Endothelial cell of umbilical vein (primary cell): ENCODE data around the gene ETDB. TPM values are rescaled to one million over a fixed set of nuclear protein-coding genes. Genes with fewer than 3 reads are reported as not detected.

Source experiments
- BruUV-seq: library from RNA; stranded (reverse); fragments of 400-500 nt; replicated peaks from 2 replicates; lab custom pipeline; 2021; lab: Mats Ljungman, UMichigan
- CTCF ChIA-PET: fragments of 300-600, 350-600 bp; sonication (Branson Sonifier 250); formaldehyde crosslinking; loops from one replicate; lab custom pipeline; 2021; ENCODE audit warnings: antibody characterized with exemption, inconsistent platforms; lab: Charles Lee
- POLR2A ChIA-PET: fragments of 300-600, 350-600 bp; sonication (Branson Sonifier 250); formaldehyde crosslinking; loops from one replicate; lab custom pipeline; 2021; ENCODE audit warnings: antibody characterized with exemption, inconsistent platforms; lab: Charles Lee
- DNase-seq: peaks from one replicate; pipeline ENCODE4 v3.0.0-alpha.2; 2011; ENCODE audit warnings: low read depth, low spot score
- FAIRE-seq: peaks from 2 replicates; lab custom pipeline; 2011; peaks lifted over from hg19 to GRCh38; lab: Jason Lieb, UNC
- H2AFZ ChIP-seq: 2 replicates; pipeline ENCODE4 v1.6.0; 2012; ENCODE audit warnings: low read depth, low read length, control low read depth, inconsistent platforms
- H3K27ac ChIP-seq: 2 replicates; pipeline ENCODE4 v1.5.1; 2011; ENCODE audit warnings: low read depth, mild to moderate bottlenecking, control low read depth, low read length, moderate library complexity; ENCODE audit not compliant: insufficient read depth
- H3K27me3 ChIP-seq, 2 experiments: 2 replicates each; pipeline versions ENCODE4 v1.6.0 to v1.6.1; 2011; ENCODE audit warnings: low read length in 2 of 2, mixed read lengths in 1 of 2; ENCODE audit not compliant: control insufficient read depth in 2 of 2, insufficient read depth in 2 of 2
- H3K36me3 ChIP-seq, 2 experiments: 2 replicates in 1 of 2; 3 replicates in 1 of 2; pipeline ENCODE4 v1.5.1; 2011; ENCODE audit warnings: low read length in 2 of 2, mild to moderate bottlenecking in 1 of 2, moderate library complexity in 1 of 2; ENCODE audit not compliant: control insufficient read depth in 2 of 2, insufficient read depth in 2 of 2; ENCODE audit errors: extremely low read depth in 1 of 2
- H3K4me1 ChIP-seq: 3 replicates; pipeline ENCODE4 v1.5.1; 2011; ENCODE audit warnings: mild to moderate bottlenecking, low read length; ENCODE audit not compliant: control insufficient read depth, insufficient read depth; ENCODE audit errors: extremely low read depth
- H3K4me2 ChIP-seq: 2 replicates; pipeline ENCODE4 v1.6.1; 2011; ENCODE audit warnings: low read length, control low read depth, mixed read lengths; ENCODE audit not compliant: insufficient read depth
- H3K4me3 ChIP-seq, 3 experiments: fragments of 200-600 bp in 1 of 3; sonication (generic), shearing (Covaris generic) in 1 of 3; replicated peaks in 1 of 3; 2 replicates each; pipeline ENCODE4 v1.5.1; 2011 to 2016; ENCODE audit warnings: control low read depth in 3 of 3, low read length in 3 of 3, mild to moderate bottlenecking in 2 of 3, inconsistent platforms in 1 of 3, low read depth in 1 of 3, moderate library complexity in 1 of 3; ENCODE audit not compliant: insufficient read depth in 1 of 3
- H3K79me2 ChIP-seq: 2 replicates; pipeline ENCODE4 v1.6.0; 2012; ENCODE audit warnings: low read length, inconsistent platforms; ENCODE audit not compliant: control insufficient read depth, insufficient read depth
- H3K9ac ChIP-seq: replicated peaks from 2 replicates; pipeline ENCODE3; 2011; ENCODE audit warnings: low read length, control low read depth; ENCODE audit not compliant: insufficient read depth; ENCODE audit errors: extremely low read depth
- H3K9me1 ChIP-seq: replicated peaks from 3 replicates; pipeline ENCODE4 v1.6.0; 2011; ENCODE audit warnings: mild to moderate bottlenecking, low read length; ENCODE audit not compliant: control insufficient read depth, insufficient read depth; ENCODE audit errors: extremely low read depth
- H3K9me3 ChIP-seq: replicated peaks from 2 replicates; pipeline ENCODE4 v1.5.1; 2012; ENCODE audit warnings: low read length, inconsistent platforms; ENCODE audit not compliant: control insufficient read depth, insufficient read depth
- H4K20me1 ChIP-seq: replicated peaks from 2 replicates; pipeline ENCODE3; 2011; ENCODE audit warnings: mild to moderate bottlenecking, low read length; ENCODE audit not compliant: control insufficient read depth, insufficient read depth; ENCODE audit errors: extremely low read depth
- CTCF ChIP-seq, 2 donors: IDR thresholded peaks; 1 replicate in 1 of 2; 2 replicates in 1 of 2; pipeline ENCODE4 v1.5.1; 2011; ENCODE audit warnings: low read length in 2 of 2, mild to moderate bottlenecking in 2 of 2, moderate library complexity in 2 of 2, control low read depth in 1 of 2, inconsistent platforms in 1 of 2, low read depth in 1 of 2; ENCODE audit not compliant: insufficient read depth in 1 of 2; ENCODE audit errors: extremely low read depth in 1 of 2
- EZH2 ChIP-seq: IDR thresholded peaks from 2 replicates; pipeline ENCODE4 v1.6.1; 2012; ENCODE audit warnings: borderline replicate concordance, low read depth, mild to moderate bottlenecking, moderate library complexity, low read length, inconsistent platforms; ENCODE audit not compliant: severe bottlenecking
- FOS ChIP-seq: IDR thresholded peaks from 2 replicates; pipeline ENCODE4 v1.6.1; 2011; ENCODE audit warnings: mild to moderate bottlenecking, low read length, moderate library complexity, borderline replicate concordance; ENCODE audit not compliant: insufficient read depth
- GATA2 ChIP-seq: IDR thresholded peaks from 2 replicates; pipeline ENCODE4 v1.7.0; 2011; ENCODE audit warnings: low read depth, mild to moderate bottlenecking, moderate library complexity, mixed read lengths, low read length; ENCODE audit not compliant: insufficient read length, insufficient read depth
- JUN ChIP-seq: IDR thresholded peaks from 2 replicates; pipeline ENCODE4 v1.6.1; 2011; ENCODE audit warnings: borderline replicate concordance, low read depth; ENCODE audit not compliant: insufficient read length, insufficient read depth
- MAX ChIP-seq: IDR thresholded peaks from 2 replicates; pipeline ENCODE4 v1.6.1; 2011; ENCODE audit not compliant: insufficient read depth, insufficient read length
- MYC ChIP-seq: IDR thresholded peaks from one replicate; pipeline ENCODE4 v1.6.1; 2011; ENCODE audit warnings: mild to moderate bottlenecking, low read depth, low read length
- POLR2A ChIP-seq: IDR thresholded peaks from 2 replicates; pipeline ENCODE4 v1.6.1; 2012; ENCODE audit warnings: low read depth, mild to moderate bottlenecking, control low read depth, low read length
- POLR2AphosphoS5 ChIP-seq: IDR thresholded peaks from 2 replicates; pipeline ENCODE4 v1.6.1; 2012; ENCODE audit warnings: low read depth, mild to moderate bottlenecking, control low read depth, low read length, moderate library complexity; ENCODE audit not compliant: insufficient read depth
- dilution Hi-C: fragments of 300-500 bp; cut with MboI; formaldehyde crosslinking; loops from one replicate; pipeline ENCODE4 v1.15.0; 2019; ENCODE audit warnings: low sequenced_read_pairs; ENCODE audit not compliant: extremely low pct_ligation_motif_present
- intact Hi-C: fragments of 100-400 bp; cut with micrococcal nuclease; formaldehyde crosslinking; loops from one replicate; pipeline ENCODE4 v1.10.0; 2022
- polyA plus RNA-seq, 4 experiments: library from polyadenylated mRNA; depleted of rRNA in 3 of 4; stranded (reverse) in 3 of 4; unstranded in 1 of 4; fragments of >200 nt; gene quantifications; 2 replicates each; pipeline versions ENCODE4 v1.2.1 to v1.2.3, GENCODE V29; 2011 to 2012; ENCODE audit warnings: missing spikeins in 1 of 4
- total RNA-seq: library from RNA; stranded (reverse); gene quantifications from 2 replicates; pipeline ENCODE4 v1.2.3, GENCODE V29; 2021

Gene ETDB
- total and polyA plus RNA-seq, 2 donors (not counting 3 experiments of a cell fraction or from before 2014, with no cell fraction given) = not detected

- intact Hi-C loops = loop anchor here (10.0 kb wide), 1 partner anchor 483 kb away; no protein-coding TSS in a partner anchor
- Histone ChIP-seq H3K27me3 (peaks cover 0 to 2% of the 10 kb centered on the region in 2 experiments), H3K36me3 (no peaks in the 10 kb centered on the region), H4K20me1 (no peaks in the 10 kb centered on the region), H3K79me2 (no peaks in the 10 kb centered on the region), H3K27ac (no peak overlapping the region), H3K9me1 (no peaks in the 10 kb centered on the region), H3K4me2 (no peak overlapping the region), H3K9ac (no peak overlapping the region), H3K4me3 (no peak overlapping the region), H2AFZ (no peak overlapping the region), H3K9me3 (no peaks in the 10 kb centered on the region), H3K4me1 (no peaks in the 10 kb centered on the region)
- DNase-seq (peak; percentile 39), FAIRE-seq (peak; percentile 76)
- ChIA-PET POLR2A (no interaction called here), CTCF (interaction anchor here (1.0 to 1.3 kb wide), 5 partner anchors 93 to 820 kb away, joined by 3 to 5 read pairs (median 3); no protein-coding TSS in a partner anchor)
- dilution Hi-C loops = no loop called here
- TF ChIP-seq EZH2 (no peak), CTCF (IDR thresholded peaks at IDR 0.05; ENCODE audit: extremely low read depth in 1 of 2, insufficient read depth in 1 of 2, low read depth in 1 of 2, low read length in 2 of 2) (peak; percentile 35 to 67)
- BruUV-seq = no TSS peak
Measured at GRCh38 chrX:135112096-135112729, 8.1 kb downstream of the ETDB start.

- FAIRE-seq = no peak
Measured at GRCh38 chrX:135109554-135109953, 10.8 kb downstream of the ETDB start.

More at GRCh38 chrX:135109554-135109953, 10.8 kb downstream of the ETDB start:
- Histone ChIP-seq H3K79me2 (no peaks in the 10 kb centered on the region), H3K4me2 (no peak overlapping the region), H3K27ac (no peak overlapping the region), H4K20me1 (no peaks in the 10 kb centered on the region), H3K9me1 (no peaks in the 10 kb centered on the region), H3K4me3 (no peak overlapping the region), H3K9me3 (no peaks in the 10 kb centered on the region), H3K9ac (no peak overlapping the region), H3K4me1 (no peaks in the 10 kb centered on the region), H2AFZ (no peak overlapping the region), H3K27me3 (peaks cover 0 to 2% of the 10 kb centered on the region in 2 experiments), H3K36me3 (no peaks in the 10 kb centered on the region)
- BruUV-seq = no TSS peak
- POLR2A ChIA-PET = no interaction called here
- CTCF ChIA-PET = interaction anchor here (0.6 kb wide), 1 partner anchor 664 kb away, joined by 5 read pairs; no protein-coding TSS in a partner anchor
- TF ChIP-seq JUN (no peak), CTCF (IDR thresholded peaks at IDR 0.05; ENCODE audit: extremely low read depth in 1 of 2, insufficient read depth in 1 of 2, low read depth in 1 of 2, low read length in 2 of 2) (no peak), MYC (no peak), MAX (no peak), GATA2 (no peak), POLR2A (no peak), EZH2 (no peak), POLR2AphosphoS5 (no peak), FOS (no peak)
- dilution Hi-C loops (no loop called here), intact Hi-C loops (no loop called here)
- DNase-seq = no peak
